H1 (cell line): ENCODE measurements around the gene MMP1.
A peak's percentile ranks its signal among the peaks of the same experiment; 100 is the strongest.

ENCODE experiments used
- EP300 ChIP-seq, 2 experiments: IDR thresholded peaks; 1 replicate in 1 of 2; 2 replicates in 1 of 2; pipeline ENCODE4 v1.6.1; 2011 to 2012; ENCODE audit warnings: low read depth in 2 of 2, low read length in 2 of 2, mild to moderate bottlenecking in 2 of 2, borderline replicate concordance in 1 of 2, inconsistent platforms in 1 of 2, moderate library complexity in 1 of 2
- PHF8 ChIP-seq: fragments of 200-600 bp; sonication (generic); conservative IDR thresholded peaks from 2 replicates; pipeline ENCODE4 v1.7.1; 2012; ENCODE audit warnings: low read depth, mild to moderate bottlenecking, inconsistent platforms, low read length, moderate library complexity
- POLR2AphosphoS5 ChIP-seq: IDR thresholded peaks from 2 replicates; pipeline ENCODE4 v1.6.1; 2011; ENCODE audit warnings: low read depth, low read length
- RAD21 ChIP-seq, 2 experiments: IDR thresholded peaks in 1 of 2; conservative IDR thresholded peaks in 1 of 2; 2 replicates each; pipeline ENCODE4 v1.6.1; 2011; ENCODE audit warnings: low read depth in 2 of 2, low read length in 2 of 2, improper control_type of control experiment in 1 of 2, inconsistent platforms in 1 of 2, mild to moderate bottlenecking in 1 of 2, moderate library complexity in 1 of 2
- RFX5 ChIP-seq: IDR thresholded peaks from 2 replicates; pipeline ENCODE4 v1.6.1; 2011; ENCODE audit warnings: low read depth, low read length, improper control_type of control experiment, borderline replicate concordance
- SIN3A ChIP-seq, 2 experiments: IDR thresholded peaks in 1 of 2; conservative IDR thresholded peaks in 1 of 2; 2 replicates each; pipeline ENCODE4 v1.6.1; 2011 to 2012; ENCODE audit warnings: low read length in 2 of 2, improper control_type of control experiment in 1 of 2, low read depth in 1 of 2, mild to moderate bottlenecking in 1 of 2
- TEAD4 ChIP-seq: IDR thresholded peaks from 2 replicates; pipeline ENCODE4 v1.6.1; 2012; ENCODE audit warnings: low read depth, low read length, inconsistent platforms, mixed read lengths

- no peak for TF ChIP-seq POLR2AphosphoS5
- no peak for TF ChIP-seq RFX5
- peak; percentile 35 to 45 for TF ChIP-seq RAD21 (IDR thresholded peaks at IDR 0.05 in 1 of 2, conservative IDR thresholded peaks at IDR 0.05 in 1 of 2; ENCODE audit: low read depth in 2 of 2, low read length in 2 of 2)
- TF ChIP-seq EP300 (IDR thresholded peaks at IDR 0.05; ENCODE audit: borderline replicate concordance in 1 of 2, low read depth in 2 of 2, low read length in 2 of 2), result no peak
- TF ChIP-seq PHF8, result no peak
- no peak for TF ChIP-seq TEAD4
- no peak for TF ChIP-seq SIN3A (conservative IDR thresholded peaks at IDR 0.05 in 1 of 2, IDR thresholded peaks at IDR 0.05 in 1 of 2; ENCODE audit: low read depth in 1 of 2, low read length in 2 of 2)
Observed at GRCh38 chr11:102749101-102749722, 48.7 kb downstream of the MMP1 start.
